CD4-positive, alpha-beta T cell treated with Interleukin-6 at 100 ng/mL for 8 hours (primary cell): ENCODE measurements around the gene AKR7A3.
"Not testable (repeated sequence)": the region's sequence is repeated elsewhere in the genome, so short reads cannot be mapped to it uniquely, and the experiment has no call there.

Source experiments
- DNase-seq: peaks from one replicate; pipeline ENCODE4 v3.0.0-alpha.2; 2020; ENCODE audit warnings: mixed read lengths, low spot score

AKR7A3 gene

GRCh38 chr1:19317126-19317910, 28.7 kb upstream of the AKR7A3 start:
- no peak for DNase-seq

GRCh38 chr1:19315378-19316198, 27.0 kb upstream of the AKR7A3 start:
- no peak for DNase-seq

GRCh38 chr1:19313961-19314882, 25.7 kb upstream of the AKR7A3 start:
- DNase-seq = no peak

- no peak for DNase-seq
Observed at GRCh38 chr1:19313636-19313959, 25.0 kb upstream of the AKR7A3 start.

GRCh38 chr1:19312782-19313635, 24.4 kb upstream of the AKR7A3 start:
- DNase-seq = no peak

- peak; percentile 89 for DNase-seq
Observed at GRCh38 chr1:19311931-19312781, 23.6 kb upstream of the AKR7A3 start, which contains the start of the genes AKR7A2 and SLC66A1. Gene AKR7A2 (minus strand): TSS chr1:19312144. CDS start chr1:19312124, 20 bp downstream. Gene SLC66A1 (plus strand): TSS chr1:19312326. CDS start chr1:19317678, 5,352 bp downstream.

- DNase-seq = no peak
Observed at GRCh38 chr1:19311503-19311930, 22.9 kb upstream of the AKR7A3 start.

- no peak for DNase-seq
Observed at GRCh38 chr1:19310720-19311502, 22.3 kb upstream of the AKR7A3 start.

GRCh38 chr1:19310061-19310460, 21.5 kb upstream of the AKR7A3 start:
- no peak for DNase-seq

GRCh38 chr1:19309123-19309813, 20.7 kb upstream of the AKR7A3 start:
- no peak for DNase-seq

GRCh38 chr1:19308509-19308907, 19.9 kb upstream of the AKR7A3 start:
- no peak for DNase-seq

- DNase-seq = no peak
Observed at GRCh38 chr1:19307794-19308508, 19.4 kb upstream of the AKR7A3 start.

- no peak for DNase-seq
Observed at GRCh38 chr1:19306941-19307340, 18.4 kb upstream of the AKR7A3 start.

- DNase-seq = no peak
Observed at GRCh38 chr1:19305880-19306279, 17.3 kb upstream of the AKR7A3 start.

GRCh38 chr1:19304081-19304480, 15.5 kb upstream of the AKR7A3 start:
- DNase-seq = not testable (repeated sequence)

- no peak for DNase-seq
Observed at GRCh38 chr1:19300211-19300610, 11.6 kb upstream of the AKR7A3 start.

GRCh38 chr1:19294638-19295037, 6.1 kb upstream of the AKR7A3 start:
- no peak for DNase-seq

- no peak for DNase-seq
Observed at GRCh38 chr1:19289244-19289643, 674 bp upstream of the AKR7A3 start.
